NCI-H1105 (cell line): Measurements from ENCODE around the gene FLT3.
"Not testable (repeated sequence)": the region's sequence is repeated elsewhere in the genome, so short reads cannot be mapped to it uniquely, and the experiment has no call there.

Experiments
- DNase-seq: peaks from one replicate; lab custom pipeline; 2025; lab: John Stamatoyannopoulos, UW

The FLT3 gene

GRCh38 chr13:28044608-28045007 lies 55.8 kb downstream of the FLT3 start:
- no peak for DNase-seq

DNA sequence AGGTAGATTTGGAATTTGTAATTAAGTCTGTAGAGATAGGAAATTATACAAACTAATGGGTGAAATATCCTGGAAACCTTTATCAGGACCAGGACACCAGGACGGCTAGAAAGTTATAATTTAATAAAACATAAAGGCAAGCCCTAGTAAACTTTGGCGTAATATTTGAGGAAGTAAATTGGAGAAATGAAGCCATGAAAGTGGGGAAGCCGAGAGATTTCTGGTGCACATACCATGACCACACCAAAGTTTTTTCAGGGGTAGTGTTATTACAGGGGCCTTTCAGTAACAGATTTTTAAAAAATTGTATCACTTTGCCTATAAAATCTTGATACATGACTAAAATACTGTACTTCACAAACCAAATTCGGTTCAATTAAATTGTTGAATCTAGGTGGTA lies 57.2 kb downstream of the FLT3 start:
- DNase-seq: no peak

- no peak for DNase-seq
These were observed 58.9 kb downstream of the FLT3 start for GRCh38 chr13:28041501-28041900.

GRCh38 chr13:28041031-28041461 lies 59.3 kb downstream of the FLT3 start:
- DNase-seq: no peak

DNA sequence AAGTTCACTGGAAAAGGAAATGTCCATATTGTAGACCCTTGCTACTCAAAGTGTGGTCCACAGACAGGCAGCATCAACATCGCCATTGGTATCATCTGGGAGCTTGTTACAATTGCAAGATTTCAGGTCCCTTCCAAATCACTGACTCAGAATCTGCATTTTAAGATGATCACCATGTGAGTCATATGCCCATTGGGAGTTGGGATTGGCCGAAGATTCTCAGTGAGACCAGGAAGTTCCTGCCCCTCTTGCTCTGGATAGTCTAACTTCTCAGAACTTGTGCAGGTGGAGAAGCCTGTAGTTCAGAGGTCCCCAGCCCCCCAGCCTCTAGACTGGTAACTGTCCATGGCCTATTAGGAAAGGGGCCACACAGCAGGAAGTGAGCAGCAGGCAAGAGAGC lies 63.0 kb downstream of the FLT3 start:
- DNase-seq: no peak

DNA sequence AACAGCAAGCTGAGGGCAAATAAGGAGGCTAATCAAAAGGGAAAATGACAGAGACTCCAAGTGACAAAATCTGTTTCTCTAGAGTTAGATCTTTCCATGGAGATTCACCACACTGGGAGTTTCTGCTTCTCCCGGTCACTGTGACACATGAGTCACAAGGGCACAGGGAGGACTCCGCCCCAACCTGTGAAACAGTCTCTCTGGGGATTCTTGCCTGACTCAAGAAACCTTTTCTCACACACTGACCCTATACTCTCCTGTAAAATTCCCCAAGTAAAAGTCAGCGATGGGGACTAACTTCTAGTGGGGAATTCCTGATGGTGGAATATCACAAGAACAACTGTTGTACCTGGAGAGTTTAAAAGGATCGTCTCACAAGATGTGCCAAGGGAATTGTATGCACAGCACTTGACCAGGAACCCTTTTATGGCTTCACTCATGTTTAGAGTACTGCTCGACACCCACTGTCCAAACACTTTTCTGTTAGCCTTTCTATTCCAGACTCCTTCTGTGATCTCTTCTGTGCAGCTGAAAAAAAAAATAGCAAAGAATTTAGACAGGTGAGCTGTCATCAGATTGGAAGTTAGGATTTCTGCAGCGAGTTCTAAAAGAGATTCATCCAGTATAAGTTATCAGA lies 65.1 kb downstream of the FLT3 start:
- DNase-seq: no peak

GRCh38 chr13:28033894-28034655 lies 66.3 kb downstream of the FLT3 start:
- DNase-seq: no peak

DNA sequence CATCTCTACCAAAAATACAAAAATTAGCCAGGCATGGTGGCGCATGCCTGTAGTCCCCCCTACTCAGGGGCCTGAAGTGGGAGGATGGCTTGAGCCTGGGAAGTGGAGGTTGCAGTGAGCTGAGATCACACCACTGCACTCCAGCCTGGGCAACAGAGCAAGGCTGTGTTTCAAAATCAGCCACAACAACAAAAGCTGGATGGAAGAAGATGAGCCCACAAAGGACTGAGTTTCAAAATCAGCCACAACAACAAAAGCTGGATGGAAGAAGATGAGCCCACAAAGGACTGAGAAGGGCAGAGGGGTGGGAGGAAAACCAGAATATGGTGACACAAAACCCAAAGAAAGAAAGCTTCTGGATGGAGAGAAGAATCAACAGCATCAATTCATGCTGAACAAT lies 67.9 kb downstream of the FLT3 start:
- not testable (repeated sequence) for DNase-seq

DNA sequence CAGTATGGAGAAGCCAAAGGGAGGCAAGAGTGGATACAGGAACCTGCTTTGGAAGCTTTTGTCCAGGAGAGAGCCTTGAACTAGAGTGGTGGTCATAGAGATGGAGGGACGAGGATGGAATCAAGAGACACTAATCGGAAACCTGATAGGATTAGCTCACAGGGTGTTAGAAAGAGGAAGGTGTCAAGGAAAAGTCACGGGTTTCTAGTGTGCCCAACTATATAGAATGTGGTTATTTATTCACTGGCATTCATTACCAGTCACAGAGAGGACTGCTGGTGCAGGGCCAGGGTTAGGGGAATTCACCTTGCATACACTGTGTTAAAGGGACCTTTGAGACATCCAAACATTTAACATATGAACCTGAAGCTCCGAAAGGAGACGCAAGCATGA lies 68.5 kb downstream of the FLT3 start:
- no peak for DNase-seq

DNA sequence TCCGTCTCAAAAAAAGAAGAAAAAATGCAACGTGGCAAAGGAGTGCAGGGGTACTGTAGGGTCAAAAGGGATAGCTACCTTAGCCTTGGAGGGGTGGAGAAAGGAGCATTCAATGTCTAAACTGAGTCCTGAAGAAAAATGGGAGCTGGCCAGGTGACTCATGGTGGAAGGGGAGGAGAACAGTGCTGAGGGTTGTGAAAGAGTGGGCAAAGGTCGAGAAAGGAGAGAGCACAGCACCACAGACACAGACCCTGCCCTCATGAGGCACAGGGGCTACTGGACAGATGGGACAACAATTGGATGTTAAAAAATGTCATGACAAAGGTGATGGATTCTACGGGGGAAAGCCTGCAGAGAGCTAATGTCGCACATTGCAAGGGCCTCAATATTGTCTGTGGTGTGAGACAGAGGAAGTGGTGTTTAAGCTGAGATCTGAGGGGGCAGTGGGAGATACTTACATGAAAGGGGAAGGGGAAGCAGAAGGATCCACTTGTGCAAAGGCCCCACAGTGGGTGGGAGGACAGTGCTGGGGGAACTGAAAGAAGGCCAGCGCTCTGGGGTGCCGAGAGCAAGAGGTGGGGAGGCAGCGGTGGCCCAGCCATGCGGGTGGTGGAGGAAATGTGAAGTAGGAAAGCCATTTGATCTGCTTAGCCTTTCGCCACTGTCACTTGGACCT lies 69.0 kb downstream of the FLT3 start:
- DNase-seq: no peak

DNA sequence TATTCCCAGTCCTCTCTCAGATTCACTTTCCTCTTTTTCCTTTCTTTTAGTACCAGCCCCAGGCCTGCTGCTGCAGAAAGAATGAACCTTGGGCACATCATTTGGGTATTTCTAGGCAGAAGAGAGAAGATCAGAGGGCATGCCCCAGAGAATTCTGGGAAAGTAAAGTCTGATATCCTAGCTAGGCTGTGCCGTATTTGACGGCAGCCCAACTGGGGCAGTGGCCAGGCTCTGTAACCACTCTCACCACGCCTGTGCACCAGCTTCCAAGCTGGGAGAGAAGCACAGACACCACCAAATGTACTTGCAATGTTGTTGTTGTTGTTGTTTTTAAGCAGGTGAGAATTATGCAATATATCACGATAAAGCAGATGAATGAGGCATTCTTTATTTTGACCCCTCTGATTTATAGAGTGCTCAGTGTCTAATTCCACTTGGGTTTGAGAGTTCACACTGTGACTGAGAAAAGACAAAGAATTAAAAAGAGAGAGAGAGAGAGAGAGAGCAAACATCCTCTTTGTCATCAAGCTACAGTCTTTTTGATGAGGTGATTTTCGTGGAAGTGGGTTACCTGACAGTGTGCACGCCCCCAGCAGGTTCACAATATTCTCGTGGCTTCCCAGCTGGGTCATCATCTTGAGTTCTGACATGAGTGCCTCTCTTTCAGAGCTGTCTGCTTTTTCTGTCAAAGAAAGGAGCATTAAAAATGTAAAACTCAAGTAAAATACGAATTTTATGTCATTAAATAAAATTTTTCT lies 72.6 kb downstream of the FLT3 start:
- no peak for DNase-seq

DNA sequence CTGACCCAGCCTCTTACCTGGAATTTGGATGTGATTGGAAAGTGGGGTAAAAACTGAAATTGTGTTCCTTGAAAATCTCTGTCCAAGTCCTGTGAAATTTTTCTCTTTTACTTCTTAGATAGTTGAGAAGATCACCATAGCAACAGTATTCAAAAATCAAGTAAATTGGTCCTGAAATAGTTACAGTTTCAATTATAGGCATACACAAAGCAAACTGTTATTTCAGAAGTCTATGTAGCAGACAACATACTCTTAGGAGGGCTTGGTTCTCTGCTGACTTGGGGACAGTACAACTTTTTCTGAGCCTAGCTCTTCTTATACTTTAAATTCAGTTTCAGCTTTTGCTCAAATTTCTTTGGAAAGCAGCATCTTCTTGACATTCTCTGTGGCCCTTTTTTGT lies 73.3 kb downstream of the FLT3 start:
- DNase-seq: no peak

DNA sequence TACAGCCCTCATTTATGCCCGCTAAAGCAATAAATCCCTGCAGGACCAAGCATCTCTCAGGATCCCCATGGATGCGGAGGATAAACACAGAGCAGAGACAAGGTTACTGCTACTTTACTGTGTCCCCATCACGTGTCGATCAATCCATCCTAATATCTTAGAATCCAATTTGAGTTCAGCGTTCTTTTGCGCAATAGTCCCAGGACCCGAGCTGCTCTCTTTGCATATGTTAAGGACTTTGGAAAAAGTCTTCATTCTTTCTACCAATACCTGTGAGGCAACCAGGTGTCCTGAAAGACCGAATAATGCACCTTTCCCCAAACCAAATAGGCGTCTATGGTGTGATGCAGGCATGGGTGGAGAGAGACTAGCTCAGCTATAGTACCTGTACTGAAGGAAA lies 73.9 kb downstream of the FLT3 start:
- DNase-seq: no peak

- DNase-seq: no peak
These were observed 77.4 kb downstream of the FLT3 start for GRCh38 chr13:28022848-28023518.

GRCh38 chr13:28014301-28014700 lies 86.1 kb downstream of the FLT3 start:
- no peak for DNase-seq

DNA sequence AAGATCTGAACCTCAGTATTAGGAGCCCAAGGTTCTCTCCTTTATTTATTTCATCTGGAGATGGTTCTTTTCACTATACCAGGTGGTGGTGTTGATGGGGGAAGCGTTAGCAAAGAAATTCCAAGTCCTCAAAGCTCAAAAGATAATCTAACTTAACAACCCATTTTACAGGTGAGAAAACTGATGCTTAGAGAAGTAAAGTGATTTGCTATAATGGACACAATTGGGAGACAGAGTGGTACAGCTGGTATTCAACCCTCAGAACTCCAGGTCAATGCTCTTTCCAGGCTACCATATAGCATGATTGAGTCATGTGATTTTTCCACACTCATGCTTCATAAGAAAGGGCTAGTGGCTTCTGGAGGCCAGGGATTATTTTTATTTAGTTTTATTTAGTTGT lies 86.9 kb downstream of the FLT3 start:
- DNase-seq: no peak

- no peak for DNase-seq
These were observed 87.5 kb downstream of the FLT3 start for GRCh38 chr13:28012896-28013295.

GRCh38 chr13:28012383-28012782 lies 88.0 kb downstream of the FLT3 start:
- DNase-seq: no peak

DNA sequence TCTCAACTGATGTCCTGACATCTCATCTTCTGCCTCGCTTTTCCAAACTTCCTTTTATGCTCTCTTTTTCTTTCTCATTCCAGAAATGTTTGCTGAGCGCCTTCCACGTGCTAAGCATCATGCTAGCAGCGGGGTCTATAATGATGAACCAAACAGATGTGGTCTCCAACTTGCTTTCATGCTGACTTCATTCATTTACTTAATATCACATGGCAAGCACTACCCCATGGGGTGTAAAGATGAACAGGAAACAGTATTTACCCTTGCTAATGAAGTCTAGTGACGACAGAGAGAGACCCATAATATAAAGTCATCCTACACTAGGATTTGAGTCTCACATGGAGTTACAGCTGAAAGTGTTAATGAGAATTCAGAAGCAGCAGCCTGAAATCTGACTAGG lies 90.3 kb downstream of the FLT3 start:
- DNase-seq: no peak

GRCh38 chr13:28005016-28005415 lies 95.4 kb downstream of the FLT3 start:
- DNase-seq: not testable (repeated sequence)

DNA sequence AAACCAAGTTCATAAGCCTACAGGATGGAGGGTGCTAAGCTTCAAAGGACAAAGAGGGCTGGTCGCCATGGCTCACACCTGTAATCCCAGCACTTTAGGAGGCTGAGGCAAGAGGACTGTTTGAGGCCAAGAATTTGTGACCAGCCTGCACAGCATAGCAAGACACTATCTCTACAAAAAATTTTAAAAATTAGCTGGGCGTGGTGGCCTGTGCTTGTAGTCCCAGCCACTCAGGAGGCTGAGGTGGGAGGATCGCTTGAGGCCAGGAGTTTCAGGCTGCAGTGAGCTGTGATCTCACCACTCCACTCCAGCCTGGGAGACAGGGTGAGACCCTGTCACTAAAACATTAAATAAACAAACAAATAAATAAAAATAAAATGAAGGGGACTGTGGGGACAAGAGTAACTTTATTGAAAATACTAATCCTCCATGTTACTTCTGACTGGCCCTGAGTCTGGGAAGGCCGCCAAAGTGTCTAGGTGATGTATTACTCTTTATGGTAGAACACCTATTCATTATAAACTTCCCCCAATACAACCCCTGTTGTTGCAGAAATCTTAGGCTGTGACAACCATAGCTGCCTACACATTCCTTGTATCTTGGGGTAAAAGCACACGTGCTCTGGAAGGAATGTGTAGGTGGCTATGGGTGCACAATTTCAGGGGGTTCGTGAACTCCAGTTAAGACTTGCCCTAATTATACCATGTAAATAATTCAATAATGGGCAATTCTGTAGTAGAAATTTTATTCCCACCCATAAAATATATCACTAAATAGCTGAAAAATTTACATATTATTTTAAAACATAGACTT lies 97.3 kb downstream of the FLT3 start:
- no peak for DNase-seq
